ENCODE measurements around the gene BBS10.

GRCh38 chr12:76368230-76368629 lies 20.0 kb upstream of the BBS10 start:
- TF ChIP-seq CTCF (IDR thresholded peaks at IDR 0.05): no peak
- TF ChIP-seq POLR2A (IDR thresholded peaks at IDR 0.05): no peak

Measured in Peyer's patch (tissue), 4 donors.